Lower leg skin (tissue), 3 donors: ENCODE measurements around the gene PCDH12.

Experiments used
- POLR2A ChIP-seq, 2 donors: fragments of 450-650 bp; IDR thresholded peaks; one replicate each; pipeline ENCODE4 v1.6.1; 2016 to 2017; ENCODE audit warnings: antibody characterized with exemption in 2 of 2, mild to moderate bottlenecking in 1 of 2, moderate library complexity in 1 of 2
- TF ChIP-seq, protein P1 (sequence below), 3 donors: fragments of 450-650 bp; IDR thresholded peaks; one replicate each; pipeline ENCODE4 v1.5.1; 2016; ENCODE audit warnings: antibody characterized with exemption in 3 of 3, mild to moderate bottlenecking in 3 of 3, moderate library complexity in 2 of 3

DNA sequence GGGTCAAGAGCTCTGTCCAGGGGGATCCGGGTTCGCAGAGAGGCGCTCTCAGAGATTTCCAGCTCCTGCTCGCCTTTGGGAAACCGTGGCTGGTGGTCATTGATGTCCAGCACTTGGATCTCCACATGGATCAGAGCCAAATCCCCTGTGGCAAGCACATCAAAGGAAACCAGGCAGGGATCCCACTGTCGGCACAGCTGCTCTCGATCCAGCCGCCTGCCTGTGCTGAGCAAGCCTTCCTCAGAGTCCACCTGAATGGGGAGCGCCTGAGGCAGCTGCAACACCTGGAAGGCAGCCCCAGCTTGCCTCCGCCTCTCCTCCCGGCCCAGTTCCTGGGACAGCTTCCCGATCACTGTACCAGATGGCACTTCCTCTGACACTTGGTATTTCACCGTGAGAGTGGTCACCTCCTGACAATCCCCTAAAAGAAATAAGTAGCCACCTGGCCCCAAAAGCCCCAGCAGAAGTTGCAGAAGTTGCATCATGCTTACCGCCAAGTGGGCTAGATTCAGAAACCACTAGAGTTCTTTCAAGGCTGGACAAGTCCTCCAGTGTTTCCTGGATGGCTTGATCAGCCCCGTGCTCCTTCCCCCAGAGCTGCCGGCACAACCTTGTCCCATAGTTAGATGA lies 520 bp downstream of the PCDH12 start:
- TF ChIP-seq, protein P1, sequence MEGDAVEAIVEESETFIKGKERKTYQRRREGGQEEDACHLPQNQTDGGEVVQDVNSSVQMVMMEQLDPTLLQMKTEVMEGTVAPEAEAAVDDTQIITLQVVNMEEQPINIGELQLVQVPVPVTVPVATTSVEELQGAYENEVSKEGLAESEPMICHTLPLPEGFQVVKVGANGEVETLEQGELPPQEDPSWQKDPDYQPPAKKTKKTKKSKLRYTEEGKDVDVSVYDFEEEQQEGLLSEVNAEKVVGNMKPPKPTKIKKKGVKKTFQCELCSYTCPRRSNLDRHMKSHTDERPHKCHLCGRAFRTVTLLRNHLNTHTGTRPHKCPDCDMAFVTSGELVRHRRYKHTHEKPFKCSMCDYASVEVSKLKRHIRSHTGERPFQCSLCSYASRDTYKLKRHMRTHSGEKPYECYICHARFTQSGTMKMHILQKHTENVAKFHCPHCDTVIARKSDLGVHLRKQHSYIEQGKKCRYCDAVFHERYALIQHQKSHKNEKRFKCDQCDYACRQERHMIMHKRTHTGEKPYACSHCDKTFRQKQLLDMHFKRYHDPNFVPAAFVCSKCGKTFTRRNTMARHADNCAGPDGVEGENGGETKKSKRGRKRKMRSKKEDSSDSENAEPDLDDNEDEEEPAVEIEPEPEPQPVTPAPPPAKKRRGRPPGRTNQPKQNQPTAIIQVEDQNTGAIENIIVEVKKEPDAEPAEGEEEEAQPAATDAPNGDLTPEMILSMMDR (IDR thresholded peaks at IDR 0.05) = no peak
- TF ChIP-seq POLR2A (IDR thresholded peaks at IDR 0.05) = no peak
